GM18861 (cell line): ENCODE results near the gene CCDC106.
A peak's percentile ranks its signal among the peaks of the same experiment; 100 is the strongest.

Experiments used
- ATAC-seq: cut with Tn5 transposase; IDR thresholded peaks from one replicate; pipeline ENCODE4 v1.9.1; 2021; ENCODE audit not compliant: unreplicated experiment

Gene CCDC106

GRCh38 chr19:55667511-55667910 lies 19.5 kb downstream of the CCDC106 start:
- no peak for ATAC-seq

GRCh38 chr19:55667958-55668357 lies 19.9 kb downstream of the CCDC106 start:
- no peak for ATAC-seq

GRCh38 chr19:55668603-55669348 lies 20.8 kb downstream of the CCDC106 start:
- no peak for ATAC-seq

- no peak for ATAC-seq
Observed at GRCh38 chr19:55669418-55670279, 21.6 kb downstream of the CCDC106 start.

GRCh38 chr19:55670280-55671053 lies 22.5 kb downstream of the CCDC106 start:
- no peak for ATAC-seq

- ATAC-seq = no peak
Observed at GRCh38 chr19:55671054-55671378, 23.0 kb downstream of the CCDC106 start.

- ATAC-seq = no peak
Observed at GRCh38 chr19:55672418-55672817, 24.4 kb downstream of the CCDC106 start.

- no peak for ATAC-seq
Observed at GRCh38 chr19:55673465-55673864, 25.5 kb downstream of the CCDC106 start.

- no peak for ATAC-seq
Observed at GRCh38 chr19:55673889-55674288, 25.9 kb downstream of the CCDC106 start.

- ATAC-seq = no peak
Observed at GRCh38 chr19:55674459-55674840, 26.4 kb downstream of the CCDC106 start.

GRCh38 chr19:55674841-55675660 lies 27.0 kb downstream of the CCDC106 start, which contains the start of gene EPN1:
Gene EPN1, plus strand, starts transcription at chr19:55675226. Its CDS starts 3,402 bp downstream, at chr19:55678628.
- peak; percentile 38 for ATAC-seq

GRCh38 chr19:55675661-55676354 lies 27.8 kb downstream of the CCDC106 start:
- no peak for ATAC-seq

- no peak for ATAC-seq
Observed at GRCh38 chr19:55676383-55676782, 28.4 kb downstream of the CCDC106 start.

- ATAC-seq = no peak
Observed at GRCh38 chr19:55676889-55677505, 29.0 kb downstream of the CCDC106 start.

GRCh38 chr19:55677572-55678028 lies 29.6 kb downstream of the CCDC106 start:
- no peak for ATAC-seq

- peak; percentile 52 for ATAC-seq
Observed at GRCh38 chr19:55678121-55678671, 30.2 kb downstream of the CCDC106 start.

- ATAC-seq = no peak
Observed at GRCh38 chr19:55679343-55680257, 31.6 kb downstream of the CCDC106 start.
